HepG2 (cell line): ENCODE data around the gene TMCC1. TPM values are rescaled to one million over a fixed set of nuclear protein-coding genes. Genes with fewer than 3 reads are reported as not detected.

Experiments
- ATAC-seq: fragments of 200-7000 bp; cut with Tn5 transposase; 3 replicates; pipeline ENCODE4 v1.9.1; 2020; ENCODE audit warnings: mild to moderate bottlenecking, moderate library complexity
- BruUV-seq: library from RNA; stranded (reverse); fragments of 400-500 nt; replicated peaks from 2 replicates; lab custom pipeline; 2021; lab: Mats Ljungman, UMichigan
- CTCF ChIA-PET: fragments of 300-600 bp; formaldehyde crosslinking; extraction: SDS; loops from one replicate; lab custom pipeline; 2021; ENCODE audit warnings: low total read pairs, inconsistent platforms, low intra/inter-chr PET ratio; lab: Yijun Ruan, JAX
- POLR2A ChIA-PET: fragments of 350-600 bp; sonication (Branson Sonifier 250); formaldehyde crosslinking; loops from one replicate; lab custom pipeline; 2020; ENCODE audit warnings: antibody characterized with exemption, inconsistent platforms; lab: Yijun Ruan, JAX
- DNase-seq: peaks from one replicate; pipeline ENCODE4 v3.0.0-alpha.2; 2015; ENCODE audit warnings: low spot score
- FAIRE-seq: peaks from 3 replicates; lab custom pipeline; 2011; peaks lifted over from hg19 to GRCh38; lab: Jason Lieb, UNC
- H2AFZ ChIP-seq: one replicate; pipeline ENCODE4 v1.6.1; 2011; ENCODE audit warnings: low read length, inconsistent platforms
- H3K27ac ChIP-seq: fragments of 300-600 bp; 3 replicates; pipeline ENCODE4 v1.8.0; 2011; ENCODE audit warnings: mixed run types, mild to moderate bottlenecking, mixed read lengths, low read length, inconsistent platforms; ENCODE audit not compliant: insufficient read depth; ENCODE audit errors: extremely low read length
- H3K27me3 ChIP-seq, 2 experiments: fragments of 200-600 bp in 1 of 2; 2 replicates in 1 of 2; 3 replicates in 1 of 2; pipeline versions ENCODE4 v1.6.0 to v1.8.0; 2011; ENCODE audit warnings: low read length in 2 of 2, mild to moderate bottlenecking in 2 of 2, moderate library complexity in 2 of 2, inconsistent platforms in 1 of 2; ENCODE audit not compliant: insufficient read depth in 2 of 2, control insufficient read depth in 1 of 2
- H3K36me3 ChIP-seq, 2 experiments: fragments of 200-600 bp in 1 of 2; replicated peaks in 1 of 2; 2 replicates in 1 of 2; 3 replicates in 1 of 2; pipeline versions ENCODE4 v1.5.1 to v1.8.0; 2011; ENCODE audit warnings: low read length in 2 of 2, inconsistent platforms in 1 of 2; ENCODE audit not compliant: insufficient read depth in 2 of 2, control insufficient read depth in 1 of 2
- H3K4me1 ChIP-seq: 2 replicates; pipeline ENCODE4 v1.5.1; 2012; ENCODE audit warnings: low read length, inconsistent platforms; ENCODE audit not compliant: insufficient read depth
- H3K4me2 ChIP-seq: 2 replicates; pipeline ENCODE4 v1.6.0; 2011; ENCODE audit warnings: low read depth, low read length, inconsistent platforms
- H3K4me3 ChIP-seq, 3 experiments: fragments of 200-600 bp in 1 of 3; sonication (generic), shearing (Covaris generic) in 1 of 3; replicated peaks in 1 of 3; 2 replicates each; pipeline ENCODE4 v1.5.1; 2011 to 2016; ENCODE audit warnings: low read length in 3 of 3, inconsistent platforms in 2 of 3, low read depth in 2 of 3, mild to moderate bottlenecking in 2 of 3, control low read depth in 1 of 3, mixed read lengths in 1 of 3; ENCODE audit not compliant: insufficient read depth in 1 of 3
- H3K79me2 ChIP-seq: one replicate; pipeline ENCODE4 v1.6.1; 2011; ENCODE audit warnings: low read length, inconsistent platforms; ENCODE audit not compliant: insufficient read depth
- H3K9ac ChIP-seq: 2 replicates; pipeline ENCODE4 v1.6.0; 2011; ENCODE audit warnings: mild to moderate bottlenecking, low read depth, low read length, inconsistent platforms; ENCODE audit not compliant: insufficient read depth
- H3K9me3 ChIP-seq: 2 replicates; pipeline ENCODE4 v1.5.1; 2012; ENCODE audit warnings: mild to moderate bottlenecking, low read length
- H4K20me1 ChIP-seq: 2 replicates; pipeline ENCODE4 v1.6.0; 2011; ENCODE audit warnings: inconsistent platforms, mild to moderate bottlenecking, low read length, moderate library complexity; ENCODE audit not compliant: insufficient read depth
- CEBPB ChIP-seq: IDR thresholded peaks from 2 replicates; pipeline ENCODE4 v1.6.1; 2011; ENCODE audit warnings: low read depth, low read length, improper control_type of control experiment, borderline replicate concordance
- HNF1A ChIP-seq, 2 experiments: sonication (generic) in 1 of 2; formaldehyde crosslinking in 1 of 2; IDR thresholded peaks; 2 replicates each; pipeline versions ENCODE4 v1.4.0 to v1.6.1; 2016 to 2020; ENCODE audit warnings: borderline replicate concordance in 1 of 2, low read depth in 1 of 2, mild to moderate bottlenecking in 1 of 2, missing genetic modification reagents in 1 of 2
- MAFF ChIP-seq: IDR thresholded peaks from 2 replicates; pipeline ENCODE4 v1.6.1; 2011; ENCODE audit warnings: low read depth, low read length, improper control_type of control experiment
- NR3C1 ChIP-seq: sonication (generic); formaldehyde crosslinking; IDR thresholded peaks from 2 replicates; pipeline ENCODE4 v1.4.0; 2020; ENCODE audit warnings: missing genetic modification reagents
- ZBTB1 ChIP-seq: sonication (generic); formaldehyde crosslinking; IDR thresholded peaks from 2 replicates; pipeline ENCODE4 v1.4.0; 2020; ENCODE audit warnings: missing genetic modification reagents, borderline replicate concordance
- ZHX2 ChIP-seq, 2 experiments: sonication (generic) in 1 of 2; formaldehyde crosslinking in 1 of 2; IDR thresholded peaks; 2 replicates each; pipeline versions ENCODE4 v1.6.1 to v1.9.0; 2014 to 2022; ENCODE audit warnings: antibody characterized with exemption in 1 of 2, borderline replicate concordance in 1 of 2, inconsistent platforms in 1 of 2, low read depth in 1 of 2, missing genetic modification reagents in 1 of 2
- WGBS: methylation state at CpG from one replicate; pipeline ENCODE4 v1.1.6; 2017; ENCODE audit warnings: low lambda C conversion rate; 5-methylcytosine and 5-hydroxymethylcytosine counted together
- in situ Hi-C: cut with HindIII; loops from 2 replicates; pipeline ENCODE4 v1.10.0; 2017; ENCODE audit warnings: low pct_unique_long_range_greater_than_20kb; ENCODE audit not compliant: extremely low pct_ligation_motif_present
- intact Hi-C: fragments of 100-400 bp; cut with micrococcal nuclease; formaldehyde crosslinking; loops from one replicate; pipeline ENCODE4 v1.10.0; 2022; ENCODE audit not compliant: unreplicated experiment
- polyA plus RNA-seq, 8 experiments: library from polyadenylated mRNA; depleted of rRNA in 3 of 8; stranded (reverse) in 7 of 8; unstranded in 1 of 8; fragments of >200 nt; fragmentation: Illumina TruSeq in 4 of 8; extraction: Trizol in 4 of 8; gene quantifications; 2 replicates each; pipeline versions ENCODE4 v1.2.1 to v1.2.3, GENCODE V29; 2011 to 2016; ENCODE audit warnings: low read depth in 4 of 8, missing spikeins in 1 of 8, mixed read lengths in 1 of 8; ENCODE audit not compliant: insufficient read depth in 1 of 8
- total RNA-seq, 5 experiments: library from RNA; depleted of rRNA; stranded (reverse); fragments of >200 nt; fragmentation: Illumina TruSeq; extraction: Trizol; gene quantifications; 2 replicates each; pipeline ENCODE4 v1.2.3, GENCODE V29; 2016; ENCODE audit warnings: low read depth in 1 of 5
- TF ChIP-seq, protein P1 (sequence below): sonication (generic); formaldehyde crosslinking; IDR thresholded peaks from 2 replicates; pipeline ENCODE4 v1.4.0; 2020; ENCODE audit warnings: missing genetic modification reagents

TMCC1 gene
- total and polyA plus RNA-seq, 2 of the 13 experiments (the other 11 are each of a cell fraction or from before 2014, with no cell fraction given): 12.1 to 264 TPM

DNA sequence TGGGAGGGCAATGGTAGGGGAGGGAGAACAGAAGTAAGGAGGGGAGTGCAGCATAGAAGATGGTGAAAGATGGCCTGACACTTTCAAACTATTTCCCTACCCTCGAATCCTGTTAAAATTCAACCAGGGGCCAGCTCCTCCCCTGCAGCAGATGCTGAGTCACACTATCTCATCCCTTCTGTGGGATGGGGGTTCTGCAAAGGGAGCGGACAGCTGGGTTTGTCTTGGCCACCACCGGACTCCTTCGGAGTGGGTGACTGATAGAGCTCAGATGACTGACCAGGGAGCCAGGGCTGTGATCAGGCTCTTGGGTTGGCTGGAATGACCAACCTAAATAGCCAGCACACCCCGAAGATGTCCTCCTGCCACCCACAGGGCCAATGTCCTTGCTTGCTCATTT lies 33.6 kb upstream of the TMCC1 start (continued):
- TF ChIP-seq, protein P1, sequence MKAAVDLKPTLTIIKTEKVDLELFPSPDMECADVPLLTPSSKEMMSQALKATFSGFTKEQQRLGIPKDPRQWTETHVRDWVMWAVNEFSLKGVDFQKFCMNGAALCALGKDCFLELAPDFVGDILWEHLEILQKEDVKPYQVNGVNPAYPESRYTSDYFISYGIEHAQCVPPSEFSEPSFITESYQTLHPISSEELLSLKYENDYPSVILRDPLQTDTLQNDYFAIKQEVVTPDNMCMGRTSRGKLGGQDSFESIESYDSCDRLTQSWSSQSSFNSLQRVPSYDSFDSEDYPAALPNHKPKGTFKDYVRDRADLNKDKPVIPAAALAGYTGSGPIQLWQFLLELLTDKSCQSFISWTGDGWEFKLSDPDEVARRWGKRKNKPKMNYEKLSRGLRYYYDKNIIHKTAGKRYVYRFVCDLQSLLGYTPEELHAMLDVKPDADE (CRISPR knock-in tag): no peak
- TF ChIP-seq ZHX2 (IDR thresholded peaks at IDR 0.05; ENCODE audit: low read depth): no peak
- no peak for TF ChIP-seq ZHX2 (CRISPR knock-in tag; IDR thresholded peaks at IDR 0.05; ENCODE audit: borderline replicate concordance)

DNA sequence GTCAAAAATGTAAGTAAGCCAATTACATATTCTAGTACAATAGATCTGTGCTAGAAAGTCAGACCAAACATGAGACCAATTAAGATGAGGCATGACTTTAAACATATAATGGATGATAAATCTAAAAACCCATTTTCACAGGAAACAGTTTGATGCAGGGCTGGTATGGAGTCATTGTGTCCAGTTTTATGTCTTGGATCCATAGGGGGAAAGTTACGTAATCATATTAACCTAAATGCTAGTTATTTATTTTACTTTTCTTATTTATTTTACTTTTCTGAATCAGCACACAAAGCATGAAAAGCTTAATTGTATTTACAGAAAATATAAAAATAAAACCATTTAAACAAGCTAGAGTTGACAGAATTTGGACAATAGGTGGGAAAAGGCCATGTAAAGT lies 26.3 kb upstream of the TMCC1 start:
- WGBS: 59% methylated on average over 1 of the region's 1 CpG
- 0 out of 2 replicates have a peak, but pooled peaks cover 8% of the 10 kb centered on the region for H3K4me1 ChIP-seq
- H3K79me2 ChIP-seq: no peaks in the 10 kb centered on the region
- H3K9ac ChIP-seq: no peak overlapping the region
- H3K4me2 ChIP-seq: no peak overlapping the region
- no peaks in the 10 kb centered on the region for H3K36me3 ChIP-seq
- POLR2A ChIA-PET: interaction anchor here (0.9 kb wide), 1 partner anchor 12 kb away, joined by 3 read pairs; no protein-coding TSS in a partner anchor
- ATAC-seq (no peak), DNase-seq (no peak), FAIRE-seq (no peak)
- no peak overlapping the region for H3K27ac ChIP-seq
- TF ChIP-seq ZBTB1 (no peak), NR3C1 (CRISPR knock-in tag) (no peak), CEBPB (0 out of 2 replicates have a peak, but pooled peaks have one; percentile 39), HNF1A (IDR thresholded peaks at IDR 0.05; ENCODE audit: low read depth) (no peak), HNF1A (CRISPR knock-in tag; IDR thresholded peaks at IDR 0.05; ENCODE audit: borderline replicate concordance) (no peak), MAFF (no peak)
- in situ Hi-C loops (no loop called here), intact Hi-C loops (no loop called here)
- H3K4me3 ChIP-seq: no peak overlapping the region
- peaks cover 26% of the 10 kb centered on the region for H3K9me3 ChIP-seq
- CTCF ChIA-PET: no interaction called here
- no peak overlapping the region for H2AFZ ChIP-seq
- H3K27me3 ChIP-seq: no peaks in the 10 kb centered on the region
- no peaks in the 10 kb centered on the region for H4K20me1 ChIP-seq
- no TSS peak for BruUV-seq
